ENCODE results near the gene TLN1. TPM values are rescaled to one million over a fixed set of nuclear protein-coding genes. Genes with fewer than 3 reads are reported as not detected.

The TLN1 gene
- total RNA-seq, 4 donors from 2014 or later = 101 to 176 (median 155) TPM

- TF ChIP-seq CTCF (IDR thresholded peaks at IDR 0.05) = no peak
- TF ChIP-seq POLR2A (IDR thresholded peaks at IDR 0.05) = no peak
- WGBS, 2 donors = 86 to 88% methylated on average over 15 of the region's 15 CpGs
- intact Hi-C loops (cut with DNase I; ENCODE audit: low total_unique reads) = no loop called here
Measured at GRCh38 chr9:35718721-35719511, 13.1 kb downstream of the TLN1 start.

GRCh38 chr9:35717132-35717870 is 14.7 kb downstream of the TLN1 start:
- no peak overlapping the region for H3K4me3 ChIP-seq (ENCODE audit: low read depth, poor library complexity, severe bottlenecking)
- DNase-seq (ENCODE audit: low spot score in 2 of 2) = no peak
- TF ChIP-seq CTCF (IDR thresholded peaks at IDR 0.05) (no peak), POLR2A (IDR thresholded peaks at IDR 0.05) (no peak)
- WGBS, 2 donors = 90 to 91% methylated on average over 14 of the region's 14 CpGs
- intact Hi-C loops (cut with DNase I; ENCODE audit: low total_unique reads) = no loop called here

More at GRCh38 chr9:35718721-35719511, 13.1 kb downstream of the TLN1 start:
- no peak overlapping the region for H3K4me3 ChIP-seq (ENCODE audit: low read depth, poor library complexity, severe bottlenecking)
- DNase-seq (ENCODE audit: low spot score in 2 of 2) = no peak

GRCh38 chr9:35716230-35716629 is 15.8 kb downstream of the TLN1 start:
- no peak overlapping the region for H3K4me3 ChIP-seq (ENCODE audit: low read depth, poor library complexity, severe bottlenecking)
- TF ChIP-seq CTCF (IDR thresholded peaks at IDR 0.05) (no peak), POLR2A (IDR thresholded peaks at IDR 0.05) (no peak)
- DNase-seq (ENCODE audit: low spot score in 2 of 2) = no peak
- 86 to 94% methylated on average over 4 of the region's 4 CpGs for WGBS, 2 donors
- intact Hi-C loops (cut with DNase I; ENCODE audit: low total_unique reads) = no loop called here

- intact Hi-C loops (cut with DNase I; ENCODE audit: low total_unique reads) = no loop called here
- 91 to 95% methylated on average over 12 to 13 of the region's 13 CpGs for WGBS, 2 donors
- TF ChIP-seq CTCF (IDR thresholded peaks at IDR 0.05) (no peak), POLR2A (IDR thresholded peaks at IDR 0.05) (no peak)
- DNase-seq (ENCODE audit: low spot score in 2 of 2) = no peak
- H3K4me3 ChIP-seq (ENCODE audit: low read depth, poor library complexity, severe bottlenecking) = no peak overlapping the region
Measured at GRCh38 chr9:35714579-35715252, 17.3 kb downstream of the TLN1 start.

- 93 to 98% methylated on average over 6 of the region's 6 CpGs for WGBS, 2 donors
- H3K4me3 ChIP-seq (ENCODE audit: low read depth, poor library complexity, severe bottlenecking) = no peak overlapping the region
- no peak for TF ChIP-seq POLR2A (IDR thresholded peaks at IDR 0.05)
- no peak for TF ChIP-seq CTCF (IDR thresholded peaks at IDR 0.05)
- DNase-seq (ENCODE audit: low spot score in 2 of 2) = no peak
- intact Hi-C loops (cut with DNase I; ENCODE audit: low total_unique reads) = no loop called here
Measured at GRCh38 chr9:35714123-35714522, 17.9 kb downstream of the TLN1 start.
